Measurements from ENCODE around the gene FAM229B.

The FAM229B gene

GRCh38 chr6:112114577-112115223, 27.3 kb downstream of the FAM229B start:
- H3K9ac ChIP-seq, result no peak overlapping the region
- H2AFZ ChIP-seq, result no peak overlapping the region
- no peaks in the 10 kb centered on the region for H3K79me2 ChIP-seq
- H3K4me2 ChIP-seq (ENCODE audit: low read length), result no peak overlapping the region
- no peaks in the 10 kb centered on the region for H3K27me3 ChIP-seq (ENCODE audit: control insufficient read depth, insufficient read depth, low read length)
- H3K27ac ChIP-seq, result no peak overlapping the region
- H3K4me1 ChIP-seq, result no peaks in the 10 kb centered on the region
- H3K36me3 ChIP-seq (ENCODE audit: control insufficient read depth, insufficient read depth, low read length), result no peaks in the 10 kb centered on the region
- no peak for TF ChIP-seq CTCF (IDR thresholded peaks at IDR 0.05)
- no peaks in the 10 kb centered on the region for H3K9me3 ChIP-seq (ENCODE audit: control insufficient read depth, low read length)
- no peak overlapping the region for H3K4me3 ChIP-seq (ENCODE audit: low read depth, low read length)

- H3K4me2 ChIP-seq (ENCODE audit: low read length), result no peak overlapping the region
- H3K4me3 ChIP-seq (ENCODE audit: low read depth, low read length), result no peak overlapping the region
- H3K79me2 ChIP-seq, result no peaks in the 10 kb centered on the region
- no peak overlapping the region for H3K27ac ChIP-seq
- TF ChIP-seq CTCF (IDR thresholded peaks at IDR 0.05), result no peak
- H3K9me3 ChIP-seq (ENCODE audit: control insufficient read depth, low read length), result no peaks in the 10 kb centered on the region
- no peaks in the 10 kb centered on the region for H3K4me1 ChIP-seq
- no peaks in the 10 kb centered on the region for H3K36me3 ChIP-seq (ENCODE audit: control insufficient read depth, insufficient read depth, low read length)
- no peak overlapping the region for H2AFZ ChIP-seq
- no peaks in the 10 kb centered on the region for H3K27me3 ChIP-seq (ENCODE audit: control insufficient read depth, insufficient read depth, low read length)
- H3K9ac ChIP-seq, result no peak overlapping the region
These were observed 28.8 kb downstream of the FAM229B start for GRCh38 chr6:112116221-112116620.

GRCh38 chr6:112117554-112117953, 30.2 kb downstream of the FAM229B start:
- Histone ChIP-seq H3K36me3 (ENCODE audit: control insufficient read depth, insufficient read depth, low read length) (no peaks in the 10 kb centered on the region), H2AFZ (no peak overlapping the region), H3K4me3 (ENCODE audit: low read depth, low read length) (no peak overlapping the region), H3K27me3 (ENCODE audit: control insufficient read depth, insufficient read depth, low read length) (no peaks in the 10 kb centered on the region), H3K27ac (no peak overlapping the region), H3K4me1 (no peaks in the 10 kb centered on the region), H3K9ac (no peak overlapping the region), H3K4me2 (ENCODE audit: low read length) (no peak overlapping the region), H3K79me2 (no peaks in the 10 kb centered on the region), H3K9me3 (ENCODE audit: control insufficient read depth, low read length) (no peaks in the 10 kb centered on the region)
- no peak for TF ChIP-seq CTCF (IDR thresholded peaks at IDR 0.05)

GRCh38 chr6:112118034-112118433, 30.6 kb downstream of the FAM229B start:
- Histone ChIP-seq H3K36me3 (ENCODE audit: control insufficient read depth, insufficient read depth, low read length) (no peaks in the 10 kb centered on the region), H3K4me1 (no peaks in the 10 kb centered on the region), H3K79me2 (no peaks in the 10 kb centered on the region), H3K27me3 (ENCODE audit: control insufficient read depth, insufficient read depth, low read length) (no peaks in the 10 kb centered on the region), H2AFZ (no peak overlapping the region), H3K27ac (no peak overlapping the region), H3K4me2 (ENCODE audit: low read length) (no peak overlapping the region), H3K9me3 (ENCODE audit: control insufficient read depth, low read length) (no peaks in the 10 kb centered on the region), H3K9ac (no peak overlapping the region), H3K4me3 (ENCODE audit: low read depth, low read length) (no peak overlapping the region)
- TF ChIP-seq CTCF (IDR thresholded peaks at IDR 0.05), result no peak

GRCh38 chr6:112122756-112123155, 35.4 kb downstream of the FAM229B start:
- H3K9me3 ChIP-seq (ENCODE audit: control insufficient read depth, low read length), result no peaks in the 10 kb centered on the region
- no peak overlapping the region for H3K9ac ChIP-seq
- H3K79me2 ChIP-seq, result no peaks in the 10 kb centered on the region
- H3K36me3 ChIP-seq (ENCODE audit: control insufficient read depth, insufficient read depth, low read length), result no peaks in the 10 kb centered on the region
- H3K27ac ChIP-seq, result no peak overlapping the region
- H3K4me1 ChIP-seq, result no peaks in the 10 kb centered on the region
- H3K4me2 ChIP-seq (ENCODE audit: low read length), result no peak overlapping the region
- no peaks in the 10 kb centered on the region for H3K27me3 ChIP-seq (ENCODE audit: control insufficient read depth, insufficient read depth, low read length)
- no peak overlapping the region for H3K4me3 ChIP-seq (ENCODE audit: low read depth, low read length)
- no peak for TF ChIP-seq CTCF (IDR thresholded peaks at IDR 0.05)
- no peak overlapping the region for H2AFZ ChIP-seq

All from parathyroid adenoma (tissue), 2 donors.